Activated CD8-positive, alpha-beta memory T cell treated with anti-CD3 and anti-CD28 coated beads, Interleukin-2, amount 50 U/mL, for 24 hours (primary cell): ENCODE data around the gene OR6K2.

Source experiments
- DNase-seq: peaks from one replicate; pipeline ENCODE4 v3.0.0-alpha.2; 2020; ENCODE audit errors: extremely low read depth

Gene OR6K2

DNA sequence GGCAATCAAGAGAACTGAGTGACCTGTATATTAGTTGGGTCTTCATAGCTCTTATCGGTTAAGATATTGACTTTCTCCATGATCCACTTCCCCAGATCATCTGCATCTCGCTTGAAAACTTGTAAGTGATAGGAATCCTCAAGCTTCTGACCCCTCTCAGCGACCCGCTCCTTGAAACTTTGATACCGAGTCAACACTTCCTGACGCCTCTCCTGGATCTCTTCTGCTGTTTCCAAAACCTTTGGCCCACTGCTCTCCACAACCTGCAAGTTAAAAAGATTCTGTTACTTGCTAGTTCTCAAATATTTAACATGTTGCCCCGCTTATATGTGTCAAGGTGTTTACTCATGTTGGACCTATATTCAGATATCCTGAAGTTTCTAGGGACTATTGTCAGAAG is 15.4 kb downstream of the OR6K2 start:
- no peak for DNase-seq

DNA sequence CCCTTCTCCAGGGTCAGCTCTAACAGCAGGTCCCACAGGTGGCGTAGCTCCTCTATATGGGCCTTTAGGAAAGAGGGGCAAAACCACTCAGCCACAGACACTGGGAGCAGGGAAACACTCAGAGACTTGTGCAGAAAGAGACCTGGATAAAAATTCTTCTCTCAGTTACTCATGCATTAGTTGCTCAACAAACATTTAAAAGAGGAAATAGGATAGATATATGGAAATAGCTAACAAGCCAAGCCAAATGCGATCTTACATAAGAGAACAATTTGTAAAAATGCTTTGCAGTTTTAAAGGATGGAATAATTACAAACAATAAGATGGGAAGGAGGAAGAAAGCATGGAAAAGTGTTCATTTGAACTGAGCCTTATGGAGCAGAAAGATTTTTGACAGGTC is 18.8 kb downstream of the OR6K2 start:
- no peak for DNase-seq

DNA sequence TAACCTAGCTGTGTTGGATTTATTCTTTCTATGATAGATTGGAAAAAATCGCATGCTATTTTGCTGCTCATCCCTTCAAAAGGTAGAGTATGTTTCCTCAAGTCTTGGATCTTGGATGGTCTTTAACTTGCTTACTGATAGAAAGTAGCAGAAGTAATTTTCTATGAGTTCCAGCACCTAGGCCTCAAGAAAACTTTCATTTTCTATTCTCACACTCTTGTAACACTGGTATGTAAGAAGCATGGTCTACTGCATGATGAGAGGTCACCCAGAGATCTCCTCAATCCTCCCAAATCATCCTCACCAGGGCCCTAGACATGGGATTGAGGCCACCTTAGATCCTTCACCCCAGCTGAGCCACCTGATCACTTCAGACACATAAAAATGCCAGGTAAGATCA is 21.2 kb downstream of the OR6K2 start:
- DNase-seq: no peak

DNA sequence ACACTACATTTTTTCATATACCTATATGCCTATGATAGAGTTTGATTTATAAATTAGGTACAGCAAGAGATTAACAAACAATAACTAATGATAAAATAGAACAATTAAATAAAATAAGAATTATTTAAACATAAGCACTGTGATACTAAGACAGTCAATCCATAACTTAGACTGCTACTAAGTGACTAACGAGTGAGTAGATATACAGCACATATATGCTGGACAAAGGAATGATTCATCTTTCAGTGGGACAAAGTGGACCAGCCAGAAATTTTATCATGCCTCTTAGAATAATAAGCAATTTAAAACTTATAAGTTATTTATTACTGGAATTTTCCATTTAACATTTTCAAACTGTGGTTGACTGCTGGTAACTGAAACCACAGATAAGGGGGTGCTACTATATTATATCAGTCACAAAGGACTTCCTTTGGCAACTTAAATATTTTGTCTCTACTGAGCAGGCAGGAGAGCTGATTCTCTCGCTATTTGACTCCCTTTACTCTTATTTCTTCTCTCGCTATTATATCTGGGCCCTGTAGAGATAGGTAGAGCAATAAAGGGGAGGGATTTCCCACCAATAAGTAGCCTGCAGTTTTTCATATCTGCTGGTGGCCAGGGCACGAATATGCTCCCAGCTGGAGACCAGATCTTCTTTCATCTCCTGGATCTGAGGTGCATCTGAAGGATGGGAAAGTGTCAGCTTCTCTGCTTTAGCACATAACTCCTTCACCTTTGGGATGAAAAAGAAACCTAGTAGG is 24.7 kb downstream of the OR6K2 start:
- DNase-seq: no peak

DNA sequence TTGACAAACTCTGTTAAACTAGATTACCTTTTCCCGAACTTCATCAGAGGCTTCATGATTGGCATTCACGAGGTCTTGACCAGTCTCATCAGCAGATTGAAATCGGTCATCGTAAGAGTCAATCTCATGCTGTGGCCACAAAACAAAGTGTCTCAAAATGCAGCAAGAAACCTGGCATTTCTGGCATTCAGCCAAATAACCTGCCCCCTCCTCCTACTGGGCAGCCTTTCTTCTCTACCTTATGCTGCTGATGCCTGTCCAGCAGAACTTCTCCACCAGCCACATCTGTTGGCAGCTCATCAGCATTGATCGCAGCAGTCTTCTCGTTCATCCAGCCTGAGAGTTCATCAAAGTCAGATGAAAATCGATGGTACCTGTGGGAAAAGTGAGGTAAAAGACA is 26.1 kb downstream of the OR6K2 start:
- no peak for DNase-seq

DNA sequence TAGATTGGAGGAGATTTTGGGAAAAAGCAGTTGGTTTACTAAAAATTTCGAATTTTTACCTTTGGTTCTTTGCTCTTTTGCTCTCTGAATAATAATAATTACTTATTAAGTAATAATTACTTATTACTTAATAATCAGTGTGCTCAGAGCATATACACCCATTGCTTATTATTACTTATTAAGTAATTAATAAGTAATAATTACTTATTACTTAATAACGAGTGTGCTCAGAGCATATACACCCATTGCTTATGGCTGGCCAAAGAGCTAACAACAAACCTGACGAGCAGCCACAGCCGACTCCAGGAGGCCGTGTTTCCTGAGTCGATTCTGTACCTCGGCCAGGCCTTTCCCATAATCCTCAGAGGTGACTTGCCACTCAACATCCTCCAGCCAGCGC is 34.4 kb downstream of the OR6K2 start:
- DNase-seq: no peak

DNA sequence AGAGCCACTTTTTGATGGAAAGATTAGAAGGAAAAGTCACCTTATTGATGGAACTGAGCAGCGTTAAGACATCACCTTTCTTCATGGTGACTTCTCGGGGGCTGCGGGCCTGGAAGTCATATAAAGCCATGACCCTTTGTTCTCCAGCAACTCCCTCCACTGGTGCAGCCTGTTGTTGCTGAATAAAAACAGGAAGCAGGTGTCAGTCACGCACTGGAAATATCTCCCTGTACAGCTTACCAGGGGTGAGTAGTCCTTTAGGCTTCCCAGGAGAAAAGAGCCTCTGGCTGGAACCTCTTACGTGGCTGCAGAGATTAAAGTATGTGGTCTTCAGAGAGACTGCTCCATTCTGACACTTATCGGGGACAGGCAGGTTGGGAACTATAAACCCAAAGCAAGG is 45.9 kb downstream of the OR6K2 start:
- DNase-seq: no peak

DNA sequence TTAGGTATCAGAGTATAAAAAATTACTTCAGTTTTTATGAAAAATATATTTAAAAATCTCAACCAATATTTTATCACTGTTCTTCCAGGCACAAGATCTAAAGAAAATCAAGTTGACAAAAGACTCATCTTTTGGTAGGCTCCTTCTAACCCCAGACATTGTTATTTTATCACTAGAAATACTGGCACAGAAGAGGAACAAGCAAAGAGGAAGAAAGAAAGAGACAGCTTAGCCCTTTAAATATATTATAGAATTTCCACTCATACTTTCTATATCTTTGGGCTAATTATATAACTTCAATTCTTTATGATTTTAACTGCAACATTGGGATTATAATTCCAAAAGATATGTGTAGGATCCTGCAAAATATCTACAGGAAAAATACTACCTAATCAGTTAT is 46.4 kb downstream of the OR6K2 start:
- no peak for DNase-seq

DNA sequence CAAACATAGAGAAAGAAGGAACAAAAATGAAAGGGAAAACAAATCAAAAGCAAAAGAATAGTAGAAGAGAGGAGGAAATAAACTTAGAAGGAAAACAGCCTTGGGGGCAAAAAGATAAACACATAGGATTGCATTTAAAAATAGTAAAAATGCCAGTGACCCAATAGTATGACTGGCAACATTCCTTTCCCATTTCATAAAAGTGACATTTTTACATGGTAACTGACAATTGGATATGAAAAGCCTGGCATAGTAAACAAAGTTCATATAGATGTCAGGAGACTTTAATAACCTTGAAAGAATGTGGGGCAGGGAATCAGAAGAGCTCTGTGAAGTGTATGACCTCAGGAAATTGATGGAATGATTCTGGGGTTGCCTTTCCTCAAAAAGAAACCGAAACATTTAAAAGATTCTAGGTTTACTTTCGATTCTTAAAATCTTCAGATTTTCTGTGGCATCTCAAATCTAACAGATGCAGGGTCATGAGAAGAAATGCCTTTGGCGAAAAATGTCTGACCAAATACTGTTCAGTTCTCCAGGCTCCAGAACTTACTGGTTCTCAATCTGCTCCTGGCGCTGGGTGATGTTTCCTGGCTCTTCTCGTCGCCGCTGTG is 47.6 kb downstream of the OR6K2 start:
- no peak for DNase-seq
